GM19238 (cell line): ENCODE data around the gene GATM.
"Not testable (repeated sequence)": the region's sequence is repeated elsewhere in the genome, so short reads cannot be mapped to it uniquely, and the experiment has no call there.

Experiments used
- DNase-seq: peaks from one replicate; pipeline ENCODE4 v3.0.0; 2011; ENCODE audit warnings: low spot score; ENCODE audit not compliant: insufficient read length

The GATM gene

GRCh38 chr15:45387380-45388007 is 9.2 kb upstream of the GATM start:
- DNase-seq = no peak

GRCh38 chr15:45386974-45387373 is 8.6 kb upstream of the GATM start:
- DNase-seq = no peak

GRCh38 chr15:45386420-45386819 is 8.1 kb upstream of the GATM start:
- DNase-seq = no peak

- no peak for DNase-seq
Measured at GRCh38 chr15:45385590-45385989, 7.2 kb upstream of the GATM start.

- no peak for DNase-seq
Measured at GRCh38 chr15:45384700-45385099, 6.4 kb upstream of the GATM start.

- no peak for DNase-seq
Measured at GRCh38 chr15:45378913-45379262, 544 bp upstream of the GATM start.

- no peak for DNase-seq
Measured at GRCh38 chr15:45377609-45378148, 665 bp downstream of the GATM start.

GRCh38 chr15:45376967-45377608 is 1.3 kb downstream of the GATM start:
- no peak for DNase-seq

- DNase-seq = no peak
Measured at GRCh38 chr15:45376300-45376928, 1.9 kb downstream of the GATM start.

GRCh38 chr15:45375836-45376235 is 2.5 kb downstream of the GATM start:
- no peak for DNase-seq

GRCh38 chr15:45373976-45374375 is 4.4 kb downstream of the GATM start:
- no peak for DNase-seq

- DNase-seq = no peak
Measured at GRCh38 chr15:45372041-45372995, 6.0 kb downstream of the GATM start.

- DNase-seq = no peak
Measured at GRCh38 chr15:45371546-45371945, 6.8 kb downstream of the GATM start.

- not testable (repeated sequence) for DNase-seq
Measured at GRCh38 chr15:45370042-45370441, 8.3 kb downstream of the GATM start.

GRCh38 chr15:45367222-45367621 is 11.1 kb downstream of the GATM start:
- DNase-seq = not testable (repeated sequence)

- DNase-seq = no peak
Measured at GRCh38 chr15:45364271-45364670, 14.1 kb downstream of the GATM start.

- DNase-seq = no peak
Measured at GRCh38 chr15:45363801-45364200, 14.5 kb downstream of the GATM start.

- DNase-seq = no peak
Measured at GRCh38 chr15:45363334-45363733, 15.0 kb downstream of the GATM start.

- DNase-seq = no peak
Measured at GRCh38 chr15:45362419-45362818, 15.9 kb downstream of the GATM start.

GRCh38 chr15:45361878-45362277 is 16.5 kb downstream of the GATM start:
- DNase-seq = no peak

GRCh38 chr15:45355860-45356259 is 22.5 kb downstream of the GATM start:
- DNase-seq = no peak

- no peak for DNase-seq
Measured at GRCh38 chr15:45354711-45355110, 23.6 kb downstream of the GATM start.
